Activated CD4-positive, alpha-beta T cell treated with anti-CD3 and anti-CD28 coated beads for 36 hours (primary cell): ENCODE results near the gene ARL14EP. TPM values are rescaled to one million over a fixed set of nuclear protein-coding genes. Genes with fewer than 3 reads are reported as not detected.

Experiments
- ATAC-seq: fragments of 200-7000 bp; cut with Tn5 transposase; one replicate; pipeline ENCODE4 v1.10.0; 2021; ENCODE audit warnings: mild to moderate bottlenecking, moderate library complexity
- CTCF ChIA-PET: fragments of 350-600 bp; sonication (Branson Sonifier 250); formaldehyde crosslinking; loops from one replicate; lab custom pipeline; 2021; ENCODE audit warnings: antibody characterized with exemption; lab: Charles Lee
- POLR2A ChIA-PET: fragments of 350-600 bp; sonication (Branson Sonifier 250); formaldehyde crosslinking; loops from one replicate; lab custom pipeline; 2021; ENCODE audit warnings: antibody characterized with exemption, inconsistent platforms; lab: Charles Lee
- DNase-seq: peaks from one replicate; pipeline ENCODE4 v3.0.0-alpha.2; 2020
- H3K27ac Mint-ChIP-seq: one replicate; pipeline ENCODE4 v1.8.0; 2021; ENCODE audit warnings: mixed read lengths
- H3K27me3 Mint-ChIP-seq: one replicate; pipeline ENCODE4 v1.8.0; 2021; ENCODE audit warnings: mixed read lengths
- H3K36me3 Mint-ChIP-seq: one replicate; pipeline ENCODE4 v1.8.0; 2021; ENCODE audit warnings: low read depth, mixed read lengths
- H3K4me1 Mint-ChIP-seq: one replicate; pipeline ENCODE4 v1.8.0; 2021; ENCODE audit warnings: mixed read lengths
- H3K4me3 Mint-ChIP-seq: one replicate; pipeline ENCODE4 v1.8.0; 2021; ENCODE audit warnings: mild to moderate bottlenecking, moderate library complexity, mixed read lengths
- H3K9me3 Mint-ChIP-seq: one replicate; pipeline ENCODE4 v1.8.0; 2021; ENCODE audit warnings: low read depth, mixed read lengths
- intact Hi-C, 2 experiments: fragments of 100-400 bp; cut with DNase I in 1 of 2; cut with micrococcal nuclease in 1 of 2; formaldehyde crosslinking; loops; one replicate each; pipeline versions ENCODE4 v1.14.2 to v1.15.1; 2022 to 2024; cut with DNase I, micrococcal nuclease
- total RNA-seq, 2 experiments: library from RNA; stranded (reverse); gene quantifications; one replicate each; pipeline ENCODE4 v1.2.3, GENCODE V29; 2021

ARL14EP gene
- total RNA-seq, 2 experiments from 2014 or later: 34.8 to 51.8 TPM

DNA sequence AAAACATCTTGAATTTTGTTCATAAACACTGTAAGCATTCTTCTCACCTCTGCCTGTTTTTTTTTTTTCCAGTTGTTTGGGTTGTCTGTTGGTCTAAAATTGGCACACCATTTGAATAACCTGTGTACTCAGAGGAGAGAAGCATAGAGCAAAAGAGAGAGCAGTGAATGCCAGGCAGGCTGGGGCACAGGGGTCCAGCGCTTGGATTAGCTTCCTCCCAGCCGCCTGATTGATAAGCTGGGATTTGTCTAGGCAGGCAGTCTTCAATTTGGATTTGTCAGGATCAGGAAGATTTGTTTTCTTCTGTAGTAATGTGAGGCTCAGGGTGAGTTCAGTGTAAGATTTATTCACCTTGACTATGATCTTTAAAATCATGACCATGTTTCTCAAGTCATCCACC lies 59.0 kb downstream of the ARL14EP start:
- Mint-ChIP-seq H3K9me3 (no peaks in the 10 kb centered on the region), H3K27ac (no peak overlapping the region), H3K27me3 (peaks cover 13% of the 10 kb centered on the region), H3K36me3 (no peaks in the 10 kb centered on the region), H3K4me1 (no peaks in the 10 kb centered on the region), H3K4me3 (no peak overlapping the region)
- POLR2A ChIA-PET: no interaction called here
- ATAC-seq (no peak), DNase-seq (no peak)
- intact Hi-C loops: no loop called here
- CTCF ChIA-PET: no interaction called here

Other genes starting within 250 kb of the ARL14EP start
- gene FSHB, start 92.1 kb upstream of the ARL14EP start, total RNA-seq: not detected